Epithelial cell of esophagus (primary cell): ENCODE results near the gene FGF11.

Source experiments
- DNase-seq: peaks from one replicate; pipeline ENCODE4 v3.0.0; 2010; ENCODE audit warnings: low read depth
- H3K4me3 ChIP-seq: 2 replicates; pipeline ENCODE4 v1.5.1; 2011; ENCODE audit warnings: mild to moderate bottlenecking, low read length, control low read depth
- TF ChIP-seq, protein P1 (sequence below): IDR thresholded peaks from 2 replicates; pipeline ENCODE4 v1.5.1; 2011; ENCODE audit warnings: low read depth, mild to moderate bottlenecking, low read length, control low read depth, inconsistent platforms; ENCODE audit not compliant: insufficient read depth; ENCODE audit errors: missing control alignments

Gene FGF11

GRCh38 chr17:7423679-7424078 is 15.6 kb upstream of the FGF11 start:
- DNase-seq: no peak
- H3K4me3 ChIP-seq: no peak overlapping the region
- TF ChIP-seq, protein P1, sequence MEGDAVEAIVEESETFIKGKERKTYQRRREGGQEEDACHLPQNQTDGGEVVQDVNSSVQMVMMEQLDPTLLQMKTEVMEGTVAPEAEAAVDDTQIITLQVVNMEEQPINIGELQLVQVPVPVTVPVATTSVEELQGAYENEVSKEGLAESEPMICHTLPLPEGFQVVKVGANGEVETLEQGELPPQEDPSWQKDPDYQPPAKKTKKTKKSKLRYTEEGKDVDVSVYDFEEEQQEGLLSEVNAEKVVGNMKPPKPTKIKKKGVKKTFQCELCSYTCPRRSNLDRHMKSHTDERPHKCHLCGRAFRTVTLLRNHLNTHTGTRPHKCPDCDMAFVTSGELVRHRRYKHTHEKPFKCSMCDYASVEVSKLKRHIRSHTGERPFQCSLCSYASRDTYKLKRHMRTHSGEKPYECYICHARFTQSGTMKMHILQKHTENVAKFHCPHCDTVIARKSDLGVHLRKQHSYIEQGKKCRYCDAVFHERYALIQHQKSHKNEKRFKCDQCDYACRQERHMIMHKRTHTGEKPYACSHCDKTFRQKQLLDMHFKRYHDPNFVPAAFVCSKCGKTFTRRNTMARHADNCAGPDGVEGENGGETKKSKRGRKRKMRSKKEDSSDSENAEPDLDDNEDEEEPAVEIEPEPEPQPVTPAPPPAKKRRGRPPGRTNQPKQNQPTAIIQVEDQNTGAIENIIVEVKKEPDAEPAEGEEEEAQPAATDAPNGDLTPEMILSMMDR: no peak

- TF ChIP-seq, protein P1: no peak
- H3K4me3 ChIP-seq: no peak within 1 kb of the TSS
- no peak for DNase-seq
Observed at GRCh38 chr17:7425316-7425715, 14.0 kb upstream of the FGF11 start, which contains the start of gene SPEM2. TSS of gene SPEM2 (plus strand) at chr17:7425616. CDS start at chr17:7425689, 73 bp downstream.

DNA sequence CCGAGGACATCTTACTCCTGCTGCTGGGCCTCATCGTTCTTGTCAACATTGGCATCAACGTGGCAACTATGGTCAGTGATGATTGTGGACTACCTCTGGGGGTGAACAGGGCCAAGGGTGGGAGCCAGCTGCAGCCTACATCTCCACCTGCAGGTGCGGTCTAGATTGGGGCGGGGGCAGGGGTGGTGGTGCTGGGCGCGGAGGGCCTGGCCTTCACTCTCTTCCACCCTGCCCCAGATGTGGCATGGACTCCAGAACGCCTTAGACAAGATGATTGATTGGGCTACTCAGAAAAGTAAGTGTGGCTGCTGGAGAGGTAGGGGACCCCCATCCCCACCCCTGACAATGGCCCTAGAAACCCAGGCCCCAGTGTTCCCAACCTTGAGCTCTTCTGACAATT is 13.6 kb upstream of the FGF11 start:
- DNase-seq: no peak
- no peak overlapping the region for H3K4me3 ChIP-seq
- TF ChIP-seq, protein P1: no peak

- DNase-seq: no peak
- no peak overlapping the region for H3K4me3 ChIP-seq
- TF ChIP-seq, protein P1: no peak
Observed at GRCh38 chr17:7426203-7426863, 13.0 kb upstream of the FGF11 start.

GRCh38 chr17:7426896-7427489 is 12.3 kb upstream of the FGF11 start:
- no peak for DNase-seq
- H3K4me3 ChIP-seq: no peak overlapping the region
- TF ChIP-seq, protein P1: no peak

DNA sequence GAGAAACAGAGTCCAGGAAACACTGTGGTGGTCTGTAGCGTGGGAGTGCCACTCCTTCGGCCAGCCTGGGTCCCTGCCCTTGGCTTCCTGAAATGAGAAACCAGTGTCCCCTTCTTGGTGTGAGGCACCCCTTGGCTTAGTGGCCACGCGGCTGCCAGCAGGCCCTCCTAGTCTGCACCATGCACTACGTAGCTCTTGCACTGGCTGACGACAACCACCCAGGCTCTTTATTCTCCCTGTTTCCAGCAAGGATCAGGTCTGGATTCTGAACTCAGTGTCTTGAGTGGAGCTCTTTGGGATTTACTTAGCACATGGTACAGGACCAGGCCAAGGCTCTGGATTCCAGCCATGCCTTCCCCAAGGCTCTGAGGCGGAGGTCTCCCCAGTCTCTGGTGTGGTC is 11.8 kb upstream of the FGF11 start:
- DNase-seq: no peak
- H3K4me3 ChIP-seq: no peak overlapping the region
- TF ChIP-seq, protein P1: no peak

DNA sequence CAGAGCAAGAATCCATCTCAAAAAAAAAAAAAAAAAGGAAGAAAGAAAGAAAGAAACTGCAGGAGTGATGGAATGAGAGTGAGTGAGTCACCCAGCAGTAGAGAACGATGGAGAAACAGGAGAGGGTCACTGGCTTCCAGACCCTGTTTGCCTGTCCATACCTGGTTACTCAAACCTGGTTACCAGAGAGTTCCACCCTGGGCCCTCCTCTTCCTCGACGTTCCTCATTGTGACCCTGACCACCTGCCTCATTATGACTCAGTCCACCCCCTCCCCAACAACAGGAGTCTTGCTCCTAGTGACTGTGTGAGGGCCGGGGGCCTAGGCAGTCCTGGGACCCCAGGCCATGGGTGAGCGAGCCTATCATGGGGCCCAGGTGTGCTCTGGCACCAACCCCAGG is 10.8 kb upstream of the FGF11 start, which contains the start of gene SPEM3:
TSS of gene SPEM3 (plus strand) at position 301 of the 400 bp plus-strand sequence. CDS start at position 347, 46 bp downstream.
- no peak within 1 kb of the TSS for H3K4me3 ChIP-seq
- no peak for DNase-seq
- TF ChIP-seq, protein P1: no peak
